ENCODE results near the gene CENPK. TPM values are rescaled to one million over a fixed set of nuclear protein-coding genes. Genes with fewer than 3 reads are reported as not detected.

Gene CENPK
- total and polyA plus RNA-seq, 2 experiments from 2014 or later = 17.2 to 23.9 TPM

GRCh38 chr5:65563777-65564176 lies 809 bp upstream of the CENPK start:
- DNase-seq = peak; percentile 28
- Histone ChIP-seq H3K9me3 (ENCODE audit: low read depth) (no peaks in the 10 kb centered on the region), H3F3A (ENCODE audit: insufficient read depth) (peaks cover 5% of the 10 kb centered on the region), H3K9ac (peak overlapping the region; percentile 94), H3K27me3 (replicated peaks; ENCODE audit: insufficient read depth) (no peaks in the 10 kb centered on the region), H3K79me2 (ENCODE audit: insufficient read depth) (peaks cover 83% of the 10 kb centered on the region), H3K36me3 (ENCODE audit: low read depth) (0 out of 2 replicates have a peak, but pooled peaks cover 4% of the 10 kb centered on the region), H2AFZ (peak overlapping the region; percentile 98), H4K20me1 (ENCODE audit: insufficient read depth) (no peaks in the 10 kb centered on the region), H3K9me2 (ENCODE audit: insufficient read depth) (no peaks in the 10 kb centered on the region), H3K4me2 (ENCODE audit: unreplicated experiment) (peak overlapping the region; percentile 85), H3K4me1 (ENCODE audit: insufficient read depth) (peaks cover 11% of the 10 kb centered on the region), H3K27ac (peak overlapping the region; percentile 93), H3K4me3 (peak overlapping the region; percentile 99)
- in situ Hi-C loops (cut with MboI) = no loop called here
- 8 to 12% methylated on average over 11 of the region's 11 CpGs for WGBS, 2 experiments (ENCODE audit: low coverage in 1 of 2, low lambda C conversion rate in 2 of 2, missing lambda C conversion rate in 2 of 2)
- TF ChIP-seq EZH2phosphoT487 (IDR thresholded peaks at IDR 0.05; ENCODE audit: insufficient read depth, low read depth) (no peak), EZH2 (IDR thresholded peaks at IDR 0.05; ENCODE audit: insufficient read depth, poor library complexity, severe bottlenecking) (no peak)

GRCh38 chr5:65556718-65557117 lies 6.2 kb downstream of the CENPK start:
- Histone ChIP-seq H4K20me1 (ENCODE audit: insufficient read depth) (no peaks in the 10 kb centered on the region), H3K4me2 (ENCODE audit: unreplicated experiment) (no peak overlapping the region), H3K4me1 (ENCODE audit: insufficient read depth) (no peaks in the 10 kb centered on the region), H2AFZ (no peak overlapping the region), H3K27me3 (replicated peaks; ENCODE audit: insufficient read depth) (no peaks in the 10 kb centered on the region), H3K9me2 (ENCODE audit: insufficient read depth) (no peaks in the 10 kb centered on the region), H3K79me2 (ENCODE audit: insufficient read depth) (peaks cover 24% of the 10 kb centered on the region), H3F3A (ENCODE audit: insufficient read depth) (no peaks in the 10 kb centered on the region), H3K9me3 (ENCODE audit: low read depth) (no peaks in the 10 kb centered on the region), H3K9ac (no peak overlapping the region), H3K4me3 (no peak overlapping the region), H3K27ac (no peak overlapping the region), H3K36me3 (ENCODE audit: low read depth) (no peaks in the 10 kb centered on the region; the same call in 1 of the 2 replicates)
- WGBS, 2 experiments (ENCODE audit: low coverage in 1 of 2, low lambda C conversion rate in 2 of 2, missing lambda C conversion rate in 2 of 2) = 98% methylated on average over 3 of the region's 3 CpGs
- in situ Hi-C loops (cut with MboI) = no loop called here
- TF ChIP-seq EZH2 (IDR thresholded peaks at IDR 0.05; ENCODE audit: insufficient read depth, poor library complexity, severe bottlenecking) (no peak), EZH2phosphoT487 (IDR thresholded peaks at IDR 0.05; ENCODE audit: insufficient read depth, low read depth) (no peak)
- no peak for DNase-seq

- Histone ChIP-seq H4K20me1 (ENCODE audit: insufficient read depth) (no peaks in the 10 kb centered on the region), H3K9me2 (ENCODE audit: insufficient read depth) (no peaks in the 10 kb centered on the region), H3K36me3 (ENCODE audit: low read depth) (no peaks in the 10 kb centered on the region; the same call in 1 of the 2 replicates), H3K4me2 (ENCODE audit: unreplicated experiment) (no peak overlapping the region), H3F3A (ENCODE audit: insufficient read depth) (no peaks in the 10 kb centered on the region), H3K79me2 (ENCODE audit: insufficient read depth) (peaks cover 19% of the 10 kb centered on the region), H3K4me3 (no peak overlapping the region), H3K9me3 (ENCODE audit: low read depth) (no peaks in the 10 kb centered on the region), H2AFZ (no peak overlapping the region), H3K4me1 (ENCODE audit: insufficient read depth) (no peaks in the 10 kb centered on the region), H3K27ac (no peak overlapping the region), H3K9ac (no peak overlapping the region), H3K27me3 (replicated peaks; ENCODE audit: insufficient read depth) (no peaks in the 10 kb centered on the region)
- in situ Hi-C loops (cut with MboI) = no loop called here
- TF ChIP-seq EZH2 (IDR thresholded peaks at IDR 0.05; ENCODE audit: insufficient read depth, poor library complexity, severe bottlenecking) (no peak), EZH2phosphoT487 (IDR thresholded peaks at IDR 0.05; ENCODE audit: insufficient read depth, low read depth) (no peak)
- WGBS, 2 experiments (ENCODE audit: low coverage in 1 of 2, low lambda C conversion rate in 2 of 2, missing lambda C conversion rate in 2 of 2) = 91 to 95% methylated on average over 2 of the region's 2 CpGs
- DNase-seq = no peak
Measured at GRCh38 chr5:65556181-65556580, 6.8 kb downstream of the CENPK start.

- H3K9me3 ChIP-seq (ENCODE audit: low read depth) = no peaks in the 10 kb centered on the region
- in situ Hi-C loops (cut with MboI) = no loop called here
- no peaks in the 10 kb centered on the region for H3K27me3 ChIP-seq (replicated peaks; ENCODE audit: insufficient read depth)
- H3K27ac ChIP-seq = no peak overlapping the region
- no peak overlapping the region for H3K4me3 ChIP-seq
- H3K4me2 ChIP-seq (ENCODE audit: unreplicated experiment) = no peak overlapping the region
- peak; percentile 10 for DNase-seq
- H4K20me1 ChIP-seq (ENCODE audit: insufficient read depth) = no peaks in the 10 kb centered on the region
- no peak overlapping the region for H3K9ac ChIP-seq
- TF ChIP-seq EZH2 (IDR thresholded peaks at IDR 0.05; ENCODE audit: insufficient read depth, poor library complexity, severe bottlenecking) = no peak
- no peak for TF ChIP-seq EZH2phosphoT487 (IDR thresholded peaks at IDR 0.05; ENCODE audit: insufficient read depth, low read depth)
- H3F3A ChIP-seq (ENCODE audit: insufficient read depth) = no peaks in the 10 kb centered on the region
- no peaks in the 10 kb centered on the region for H3K9me2 ChIP-seq (ENCODE audit: insufficient read depth)
- no peaks in the 10 kb centered on the region; the same call in 1 of the 2 replicates for H3K36me3 ChIP-seq (ENCODE audit: low read depth)
- 0 out of 2 replicates have a peak overlapping the region, but pooled peaks have one; percentile 23 for H2AFZ ChIP-seq
- peaks cover 10% of the 10 kb centered on the region for H3K79me2 ChIP-seq (ENCODE audit: insufficient read depth)
- H3K4me1 ChIP-seq (ENCODE audit: insufficient read depth) = no peaks in the 10 kb centered on the region
Measured at GRCh38 chr5:65555287-65555686, 7.7 kb downstream of the CENPK start.

GRCh38 chr5:65553941-65554340 lies 9.0 kb downstream of the CENPK start:
- no peaks in the 10 kb centered on the region for H3K9me3 ChIP-seq (ENCODE audit: low read depth)
- DNase-seq = no peak
- H3K4me2 ChIP-seq (ENCODE audit: unreplicated experiment) = no peak overlapping the region
- no peak overlapping the region; the same call in 1 of the 2 replicates for H2AFZ ChIP-seq
- H3F3A ChIP-seq (ENCODE audit: insufficient read depth) = no peaks in the 10 kb centered on the region
- 77% methylated on average over 5 of the region's 5 CpGs for WGBS, 2 experiments (ENCODE audit: low coverage in 1 of 2, low lambda C conversion rate in 2 of 2, missing lambda C conversion rate in 2 of 2)
- H3K4me3 ChIP-seq = no peak overlapping the region
- no peaks in the 10 kb centered on the region for H3K4me1 ChIP-seq (ENCODE audit: insufficient read depth)
- no peaks in the 10 kb centered on the region for H3K27me3 ChIP-seq (replicated peaks; ENCODE audit: insufficient read depth)
- H3K79me2 ChIP-seq (ENCODE audit: insufficient read depth) = peaks cover 4% of the 10 kb centered on the region; the same call in 1 of the 2 replicates
- no peak overlapping the region for H3K9ac ChIP-seq
- in situ Hi-C loops (cut with MboI) = no loop called here
- H4K20me1 ChIP-seq (ENCODE audit: insufficient read depth) = no peaks in the 10 kb centered on the region
- H3K9me2 ChIP-seq (ENCODE audit: insufficient read depth) = no peaks in the 10 kb centered on the region
- no peak overlapping the region for H3K27ac ChIP-seq
- TF ChIP-seq EZH2 (IDR thresholded peaks at IDR 0.05; ENCODE audit: insufficient read depth, poor library complexity, severe bottlenecking) = no peak
- TF ChIP-seq EZH2phosphoT487 (IDR thresholded peaks at IDR 0.05; ENCODE audit: insufficient read depth, low read depth) = no peak
- no peaks in the 10 kb centered on the region; the same call in 1 of the 2 replicates for H3K36me3 ChIP-seq (ENCODE audit: low read depth)
